HepG2 (cell line): ENCODE data around the gene MMP28. TPM values are rescaled to one million over a fixed set of nuclear protein-coding genes. Genes with fewer than 3 reads are reported as not detected.

Source experiments
- DPF2 ChIP-seq: sonication (generic); formaldehyde crosslinking; IDR thresholded peaks from 2 replicates; pipeline ENCODE4 v1.4.0; 2020; ENCODE audit warnings: mild to moderate bottlenecking, low read depth, missing genetic modification reagents, borderline replicate concordance
- ESRRA ChIP-seq: sonication (generic); formaldehyde crosslinking; IDR thresholded peaks from 2 replicates; pipeline ENCODE4 v1.5.1; 2020; ENCODE audit warnings: mild to moderate bottlenecking, low read depth, missing genetic modification reagents
- KDM4B ChIP-seq: sonication (generic); formaldehyde crosslinking; IDR thresholded peaks from 2 replicates; pipeline ENCODE4 v1.4.0; 2020; ENCODE audit warnings: missing genetic modification reagents
- KIAA2018 ChIP-seq: sonication (generic); formaldehyde crosslinking; IDR thresholded peaks from 2 replicates; pipeline ENCODE4 v1.5.0; 2020; ENCODE audit warnings: mild to moderate bottlenecking, missing genetic modification reagents, borderline replicate concordance
- REXO4 ChIP-seq: sonication (generic); formaldehyde crosslinking; IDR thresholded peaks from 2 replicates; pipeline ENCODE4 v1.8.0; 2022; ENCODE audit warnings: missing genetic modification reagents, mild to moderate bottlenecking, borderline replicate concordance
- RFX1 ChIP-seq: fragments of 450-650 bp; IDR thresholded peaks from 2 replicates; pipeline ENCODE4 v1.6.1; 2017
- THRA ChIP-seq: sonication (generic); formaldehyde crosslinking; IDR thresholded peaks from 2 replicates; pipeline ENCODE4 v1.4.0; 2020; ENCODE audit warnings: missing genetic modification reagents, borderline replicate concordance
- THYN1 ChIP-seq: sonication (generic); formaldehyde crosslinking; IDR thresholded peaks from 2 replicates; pipeline ENCODE4 v1.8.1; 2023; ENCODE audit warnings: low read depth, mild to moderate bottlenecking, moderate library complexity, missing genetic modification reagents, borderline replicate concordance
- TP53 ChIP-seq: sonication (generic); formaldehyde crosslinking; conservative IDR thresholded peaks from 2 replicates; pipeline ENCODE4 v1.4.0; 2020; ENCODE audit warnings: missing genetic modification reagents
- WIZ ChIP-seq: sonication (generic); formaldehyde crosslinking; IDR thresholded peaks from 2 replicates; pipeline ENCODE4 v1.5.1; 2020; ENCODE audit warnings: mild to moderate bottlenecking, missing genetic modification reagents
- YEATS4 ChIP-seq: sonication (generic); formaldehyde crosslinking; IDR thresholded peaks from 2 replicates; pipeline ENCODE4 v1.4.0; 2020; ENCODE audit warnings: missing genetic modification reagents, borderline replicate concordance
- ZNF251 ChIP-seq: sonication (generic); formaldehyde crosslinking; IDR thresholded peaks from 2 replicates; pipeline ENCODE4 v1.9.0; 2021; ENCODE audit warnings: mild to moderate bottlenecking, missing genetic modification reagents
- ZNF615 ChIP-seq: sonication (generic); formaldehyde crosslinking; IDR thresholded peaks from 2 replicates; pipeline ENCODE4 v1.5.0; 2020; ENCODE audit warnings: mild to moderate bottlenecking, missing genetic modification reagents, borderline replicate concordance
- ZNF674 ChIP-seq: sonication (generic); formaldehyde crosslinking; IDR thresholded peaks from 2 replicates; pipeline ENCODE4 v1.5.0; 2020; ENCODE audit warnings: low read depth, mild to moderate bottlenecking, missing genetic modification reagents
- ZNF7 ChIP-seq: IDR thresholded peaks from 2 replicates; pipeline ENCODE4 v1.6.1; 2016; ENCODE audit warnings: missing biosample characterization, missing genetic modification reagents
- polyA plus RNA-seq, 8 experiments: library from polyadenylated mRNA; depleted of rRNA in 3 of 8; stranded (reverse) in 7 of 8; unstranded in 1 of 8; fragments of >200 nt; fragmentation: Illumina TruSeq in 4 of 8; extraction: Trizol in 4 of 8; gene quantifications; 2 replicates each; pipeline versions ENCODE4 v1.2.1 to v1.2.3, GENCODE V29; 2011 to 2016; ENCODE audit warnings: low read depth in 4 of 8, missing spikeins in 1 of 8, mixed read lengths in 1 of 8; ENCODE audit not compliant: insufficient read depth in 1 of 8
- total RNA-seq, 5 experiments: library from RNA; depleted of rRNA; stranded (reverse); fragments of >200 nt; fragmentation: Illumina TruSeq; extraction: Trizol; gene quantifications; 2 replicates each; pipeline ENCODE4 v1.2.3, GENCODE V29; 2016; ENCODE audit warnings: low read depth in 1 of 5
- TF ChIP-seq, protein P1 (sequence below): IDR thresholded peaks from 2 replicates; pipeline ENCODE4 v1.6.1; 2012; ENCODE audit warnings: low read depth, low read length, improper control_type of control experiment
- TF ChIP-seq, protein P2 (sequence below): sonication (generic); formaldehyde crosslinking; IDR thresholded peaks from 2 replicates; pipeline ENCODE4 v1.4.0; 2020; ENCODE audit warnings: mild to moderate bottlenecking, low read depth, missing genetic modification reagents

Gene MMP28
- total and polyA plus RNA-seq, 2 of the 13 experiments (the other 11 are each of a cell fraction or from before 2014, with no cell fraction given), result not detected

DNA sequence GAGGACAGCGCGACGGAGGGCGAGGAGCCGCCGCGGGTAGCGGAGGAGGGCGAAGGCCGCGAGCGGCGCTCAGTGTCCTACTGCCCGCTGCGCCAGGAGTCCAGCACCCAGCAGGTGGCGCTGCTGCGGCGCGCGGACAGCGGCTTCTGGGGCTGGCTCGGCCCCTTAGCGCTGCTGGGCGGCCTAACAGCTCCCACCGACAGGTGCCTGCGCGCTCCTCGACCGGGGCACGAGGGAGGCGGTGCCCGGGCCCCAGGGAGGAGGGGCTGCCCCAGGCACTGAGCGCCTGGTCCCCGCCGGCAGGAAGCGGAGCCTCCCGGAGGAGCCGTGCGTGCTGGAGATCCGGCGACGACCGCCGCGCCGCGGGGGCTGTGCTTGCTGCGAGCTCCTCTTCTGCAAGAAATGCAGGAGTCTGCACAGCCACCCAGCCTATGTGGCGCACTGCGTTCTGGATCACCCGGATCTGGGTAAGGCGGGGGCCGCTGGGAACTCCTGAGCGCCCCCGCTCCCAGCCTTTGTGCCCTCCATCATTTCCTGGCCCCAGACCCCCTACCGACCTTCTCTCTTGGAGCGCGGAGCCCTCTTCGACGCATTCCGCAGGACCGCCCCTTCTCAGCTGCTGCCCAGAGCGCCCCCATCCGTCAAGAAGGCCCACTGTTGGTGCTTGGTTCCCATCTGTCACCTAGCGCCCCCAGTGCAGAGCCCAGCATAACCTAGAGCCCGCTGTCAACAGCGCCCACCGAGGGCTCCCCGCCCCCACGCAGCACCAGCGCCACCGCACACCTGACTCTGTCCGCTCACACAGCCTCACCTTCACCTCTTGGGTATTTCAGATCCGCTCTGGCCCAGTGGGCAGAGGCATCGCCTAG lies 31.1 kb downstream of the MMP28 start (continued):
- TF ChIP-seq KIAA2018 (CRISPR knock-in tag) (no peak), WIZ (CRISPR knock-in tag) (0 out of 2 replicates have a peak, but pooled peaks have one; percentile 42), ZNF674 (CRISPR knock-in tag) (peak; percentile 33; the same call in 1 of the 2 replicates), DPF2 (CRISPR knock-in tag) (no peak), KDM4B (CRISPR knock-in tag) (no peak), RFX1 (no peak), REXO4 (CRISPR knock-in tag) (no peak), THYN1 (CRISPR knock-in tag) (no peak), ESRRA (CRISPR knock-in tag) (peak; percentile 63; the same call in 1 of the 2 replicates), TP53 (CRISPR knock-in tag) (no peak; the same call in 1 of the 2 replicates), ZNF7 (no peak), ZNF251 (CRISPR knock-in tag) (no peak), ZNF615 (CRISPR knock-in tag) (no peak), THRA (peak; percentile 73), YEATS4 (peak; percentile 71)
- TF ChIP-seq, protein P1, sequence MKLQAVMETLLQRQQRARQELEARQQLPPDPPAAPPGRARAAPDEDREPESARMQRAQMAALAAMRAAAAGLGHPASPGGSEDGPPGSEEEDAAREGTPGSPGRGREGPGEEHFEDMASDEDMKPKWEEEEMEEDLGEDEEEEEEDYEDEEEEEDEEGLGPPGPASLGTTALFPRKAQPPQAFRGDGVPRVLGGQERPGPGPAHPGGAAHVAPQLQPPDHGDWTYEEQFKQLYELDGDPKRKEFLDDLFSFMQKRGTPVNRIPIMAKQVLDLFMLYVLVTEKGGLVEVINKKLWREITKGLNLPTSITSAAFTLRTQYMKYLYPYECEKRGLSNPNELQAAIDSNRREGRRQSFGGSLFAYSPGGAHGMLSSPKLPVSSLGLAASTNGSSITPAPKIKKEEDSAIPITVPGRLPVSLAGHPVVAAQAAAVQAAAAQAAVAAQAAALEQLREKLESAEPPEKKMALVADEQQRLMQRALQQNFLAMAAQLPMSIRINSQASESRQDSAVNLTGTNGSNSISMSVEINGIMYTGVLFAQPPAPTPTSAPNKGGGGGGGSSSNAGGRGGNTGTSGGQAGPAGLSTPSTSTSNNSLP, result no peak
- TF ChIP-seq, protein P2, sequence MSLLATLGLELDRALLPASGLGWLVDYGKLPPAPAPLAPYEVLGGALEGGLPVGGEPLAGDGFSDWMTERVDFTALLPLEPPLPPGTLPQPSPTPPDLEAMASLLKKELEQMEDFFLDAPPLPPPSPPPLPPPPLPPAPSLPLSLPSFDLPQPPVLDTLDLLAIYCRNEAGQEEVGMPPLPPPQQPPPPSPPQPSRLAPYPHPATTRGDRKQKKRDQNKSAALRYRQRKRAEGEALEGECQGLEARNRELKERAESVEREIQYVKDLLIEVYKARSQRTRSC (CRISPR knock-in tag), result no peak
